Brain microvascular endothelial cell (primary cell): ENCODE results near the gene NLRP7.

ENCODE experiments used
- DNase-seq: peaks from one replicate; pipeline ENCODE4 v3.0.0-alpha.2; 2020
- H3K27ac ChIP-seq: fragments of 250-450 bp; sonication (Bioruptor Pico); 2 replicates; pipeline ENCODE4 v1.5.1; 2020; ENCODE audit warnings: mild to moderate bottlenecking, moderate library complexity
- H3K27me3 ChIP-seq: fragments of 250-450 bp; sonication (Bioruptor Pico); replicated peaks from 2 replicates; pipeline ENCODE4 v1.5.1; 2020; ENCODE audit warnings: mild to moderate bottlenecking
- H3K36me3 ChIP-seq: fragments of 250-450 bp; sonication (Bioruptor Pico); replicated peaks from 2 replicates; pipeline ENCODE4 v1.5.1; 2020; ENCODE audit warnings: mild to moderate bottlenecking
- H3K4me3 ChIP-seq: 2 replicates; pipeline ENCODE4 v1.5.1; 2011; ENCODE audit warnings: low read depth, mild to moderate bottlenecking, control low read depth, low read length, moderate library complexity
- in situ Hi-C: cut with HindIII; loops from 2 replicates; pipeline ENCODE4 v1.10.0; 2017; ENCODE audit warnings: low sequenced_read_pairs, low pct_ligation_motif_present
- TF ChIP-seq, protein P1 (sequence below): IDR thresholded peaks from 2 replicates; pipeline ENCODE4 v1.5.1; 2011; ENCODE audit warnings: low read depth, mild to moderate bottlenecking, moderate library complexity, low read length, control low read depth, inconsistent platforms; ENCODE audit errors: missing control alignments

Gene NLRP7

DNA sequence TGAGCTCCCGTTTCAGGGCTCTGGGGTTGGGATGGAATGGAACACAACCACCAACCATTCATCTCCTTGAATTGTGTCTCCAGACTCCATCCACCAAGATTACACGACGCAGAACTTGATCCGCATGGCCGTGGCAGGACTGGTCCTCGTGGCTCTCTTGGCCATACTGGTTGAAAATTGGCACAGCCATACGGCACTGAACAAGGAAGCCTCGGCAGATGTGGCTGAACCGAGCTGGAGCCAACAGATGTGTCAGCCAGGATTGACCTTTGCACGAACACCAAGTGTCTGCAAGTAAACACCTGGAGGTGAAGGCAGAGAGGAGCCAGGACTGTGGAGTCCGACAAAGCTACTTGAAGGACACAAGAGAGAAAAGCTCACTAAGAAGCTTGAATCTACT is 57.8 kb downstream of the NLRP7 start:
- TF ChIP-seq, protein P1, sequence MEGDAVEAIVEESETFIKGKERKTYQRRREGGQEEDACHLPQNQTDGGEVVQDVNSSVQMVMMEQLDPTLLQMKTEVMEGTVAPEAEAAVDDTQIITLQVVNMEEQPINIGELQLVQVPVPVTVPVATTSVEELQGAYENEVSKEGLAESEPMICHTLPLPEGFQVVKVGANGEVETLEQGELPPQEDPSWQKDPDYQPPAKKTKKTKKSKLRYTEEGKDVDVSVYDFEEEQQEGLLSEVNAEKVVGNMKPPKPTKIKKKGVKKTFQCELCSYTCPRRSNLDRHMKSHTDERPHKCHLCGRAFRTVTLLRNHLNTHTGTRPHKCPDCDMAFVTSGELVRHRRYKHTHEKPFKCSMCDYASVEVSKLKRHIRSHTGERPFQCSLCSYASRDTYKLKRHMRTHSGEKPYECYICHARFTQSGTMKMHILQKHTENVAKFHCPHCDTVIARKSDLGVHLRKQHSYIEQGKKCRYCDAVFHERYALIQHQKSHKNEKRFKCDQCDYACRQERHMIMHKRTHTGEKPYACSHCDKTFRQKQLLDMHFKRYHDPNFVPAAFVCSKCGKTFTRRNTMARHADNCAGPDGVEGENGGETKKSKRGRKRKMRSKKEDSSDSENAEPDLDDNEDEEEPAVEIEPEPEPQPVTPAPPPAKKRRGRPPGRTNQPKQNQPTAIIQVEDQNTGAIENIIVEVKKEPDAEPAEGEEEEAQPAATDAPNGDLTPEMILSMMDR, result no peak
- in situ Hi-C loops, result no loop called here
- Histone ChIP-seq H3K4me3 (no peak overlapping the region), H3K27me3 (no peaks in the 10 kb centered on the region), H3K36me3 (no peaks in the 10 kb centered on the region), H3K27ac (no peak overlapping the region)
- no peak for DNase-seq

DNA sequence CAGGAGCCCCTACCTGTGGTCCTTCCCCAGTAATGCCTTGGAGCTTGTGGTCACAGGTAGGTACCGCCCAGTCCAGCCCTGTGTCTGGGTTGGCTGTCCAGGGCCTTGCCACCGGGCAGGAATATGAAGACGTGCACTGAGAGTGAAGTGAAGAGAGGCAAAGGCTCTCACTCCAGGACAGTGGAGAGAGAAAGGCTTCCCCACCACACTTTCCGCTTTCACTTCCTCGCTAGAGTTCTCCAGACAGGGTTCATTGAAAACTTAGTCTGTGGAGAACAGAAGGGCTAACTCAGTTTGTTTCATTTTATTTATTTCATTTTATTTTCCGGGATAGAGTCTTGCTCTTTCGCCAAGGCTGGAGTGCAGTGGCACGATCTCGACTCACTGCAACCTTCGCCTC is 59.1 kb downstream of the NLRP7 start:
- TF ChIP-seq, protein P1, result no peak
- in situ Hi-C loops, result no loop called here
- Histone ChIP-seq H3K27me3 (no peaks in the 10 kb centered on the region), H3K36me3 (no peaks in the 10 kb centered on the region), H3K27ac (no peak overlapping the region), H3K4me3 (no peak overlapping the region)
- DNase-seq, result no peak

DNA sequence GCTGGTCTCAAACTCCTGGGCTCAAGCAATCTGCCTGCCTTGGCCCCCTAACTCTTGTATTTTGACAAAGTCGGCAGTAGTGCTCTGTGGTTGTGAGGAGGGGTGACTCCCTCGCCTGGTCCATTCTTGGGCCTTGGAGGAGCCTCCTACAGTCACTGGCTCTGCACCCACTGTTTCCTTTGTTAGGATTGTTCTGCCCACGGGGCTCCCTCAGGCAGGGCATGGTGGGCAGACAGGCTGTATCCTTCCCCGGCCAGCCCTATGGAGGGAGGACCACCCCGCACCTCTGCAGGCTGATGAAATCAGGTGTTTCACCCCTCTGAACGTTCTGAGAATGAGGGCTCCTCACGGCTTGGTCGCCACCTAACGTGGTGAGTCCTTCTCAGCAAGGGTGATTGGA is 64.1 kb downstream of the NLRP7 start:
- Histone ChIP-seq H3K27ac (no peak overlapping the region), H3K27me3 (no peaks in the 10 kb centered on the region), H3K36me3 (no peaks in the 10 kb centered on the region), H3K4me3 (no peak overlapping the region)
- DNase-seq, result no peak
- TF ChIP-seq, protein P1, result no peak
- in situ Hi-C loops, result no loop called here

DNA sequence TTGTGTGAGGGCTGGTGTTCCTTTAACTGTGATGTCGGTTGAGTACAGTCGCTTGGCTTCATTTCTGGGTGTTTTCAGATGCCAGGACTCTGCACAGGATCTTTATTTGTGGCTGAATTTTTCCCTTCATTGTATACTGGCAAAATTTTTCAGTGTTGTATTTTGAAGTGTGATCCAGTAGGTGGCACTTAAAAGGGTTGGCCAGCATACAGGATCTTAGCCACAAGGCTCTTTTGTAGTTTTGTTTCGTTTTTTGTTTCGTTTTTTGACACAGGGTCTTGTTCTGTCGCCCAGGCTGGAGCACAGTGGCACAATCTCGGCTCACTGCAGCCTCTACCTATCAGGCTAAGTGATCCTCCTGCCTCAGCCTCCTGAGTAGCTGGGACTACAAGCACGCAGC is 64.6 kb downstream of the NLRP7 start:
- Histone ChIP-seq H3K4me3 (no peak overlapping the region), H3K27me3 (no peaks in the 10 kb centered on the region), H3K27ac (no peak overlapping the region), H3K36me3 (no peaks in the 10 kb centered on the region)
- no peak for DNase-seq
- in situ Hi-C loops, result no loop called here
- TF ChIP-seq, protein P1, result no peak

DNA sequence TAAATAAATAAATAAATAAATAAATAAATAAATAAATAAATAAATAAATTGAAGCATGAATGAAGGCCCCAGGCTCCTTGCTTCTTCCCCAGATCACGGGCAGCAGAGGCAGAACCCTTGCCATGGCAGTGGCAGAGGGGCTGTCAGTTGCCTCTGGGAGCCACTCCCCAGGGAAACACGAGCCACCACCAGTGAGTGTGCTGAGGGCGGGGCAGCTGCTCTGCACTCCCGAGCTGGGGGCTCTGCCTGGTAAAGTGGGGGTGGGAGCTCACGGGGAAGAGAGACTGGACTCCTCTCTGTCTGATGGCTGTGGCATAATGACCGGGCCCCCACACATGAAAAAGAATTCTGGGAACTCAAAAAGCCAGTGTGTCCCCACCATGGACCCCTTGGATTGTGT is 65.4 kb downstream of the NLRP7 start:
- in situ Hi-C loops, result no loop called here
- TF ChIP-seq, protein P1, result no peak

DNA sequence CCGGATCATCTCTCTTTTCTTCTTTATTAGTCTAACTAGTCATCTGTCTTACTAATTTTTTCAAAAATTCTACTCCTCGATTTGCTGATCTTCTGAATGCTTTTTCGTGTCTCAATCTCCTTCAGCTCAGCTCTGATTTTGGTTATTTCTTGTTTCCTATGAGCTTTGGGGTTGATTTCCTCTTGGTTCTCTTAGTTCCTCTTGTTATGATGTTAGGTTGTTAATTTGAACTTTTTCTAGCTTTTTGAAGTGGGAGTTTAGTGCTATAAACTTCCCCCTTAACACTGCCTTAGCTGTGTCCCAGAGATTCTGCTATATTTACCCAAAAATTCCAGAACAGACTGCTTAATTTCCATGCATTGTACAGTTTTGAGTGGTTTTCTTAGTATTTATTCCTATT is 69.9 kb downstream of the NLRP7 start:
- TF ChIP-seq, protein P1, result no peak
- no peak overlapping the region for H3K27ac ChIP-seq
- DNase-seq, result no peak
- H3K4me3 ChIP-seq, result no peak overlapping the region
- no peaks in the 10 kb centered on the region for H3K27me3 ChIP-seq
- in situ Hi-C loops, result no loop called here
- H3K36me3 ChIP-seq, result no peaks in the 10 kb centered on the region

More for the DNA sequence above, 65.4 kb downstream of the NLRP7 start:
- H3K36me3 ChIP-seq, result no peaks in the 10 kb centered on the region
- H3K27ac ChIP-seq, result no peak overlapping the region
- H3K27me3 ChIP-seq, result no peaks in the 10 kb centered on the region
- DNase-seq, result no peak
- H3K4me3 ChIP-seq, result no peak overlapping the region
